ENCODE measurements around the gene ASTN2.

GRCh38 chr9:117126871-117127270 lies 288.0 kb downstream of the ASTN2 start:
- TF ChIP-seq, protein P1, sequence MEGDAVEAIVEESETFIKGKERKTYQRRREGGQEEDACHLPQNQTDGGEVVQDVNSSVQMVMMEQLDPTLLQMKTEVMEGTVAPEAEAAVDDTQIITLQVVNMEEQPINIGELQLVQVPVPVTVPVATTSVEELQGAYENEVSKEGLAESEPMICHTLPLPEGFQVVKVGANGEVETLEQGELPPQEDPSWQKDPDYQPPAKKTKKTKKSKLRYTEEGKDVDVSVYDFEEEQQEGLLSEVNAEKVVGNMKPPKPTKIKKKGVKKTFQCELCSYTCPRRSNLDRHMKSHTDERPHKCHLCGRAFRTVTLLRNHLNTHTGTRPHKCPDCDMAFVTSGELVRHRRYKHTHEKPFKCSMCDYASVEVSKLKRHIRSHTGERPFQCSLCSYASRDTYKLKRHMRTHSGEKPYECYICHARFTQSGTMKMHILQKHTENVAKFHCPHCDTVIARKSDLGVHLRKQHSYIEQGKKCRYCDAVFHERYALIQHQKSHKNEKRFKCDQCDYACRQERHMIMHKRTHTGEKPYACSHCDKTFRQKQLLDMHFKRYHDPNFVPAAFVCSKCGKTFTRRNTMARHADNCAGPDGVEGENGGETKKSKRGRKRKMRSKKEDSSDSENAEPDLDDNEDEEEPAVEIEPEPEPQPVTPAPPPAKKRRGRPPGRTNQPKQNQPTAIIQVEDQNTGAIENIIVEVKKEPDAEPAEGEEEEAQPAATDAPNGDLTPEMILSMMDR (IDR thresholded peaks at IDR 0.05) = no peak
- no peak for TF ChIP-seq POLR2A (IDR thresholded peaks at IDR 0.05)

All from testis (tissue), 2 donors.